Natural killer cell (primary cell): ENCODE measurements around the gene FAM151A. TPM values are rescaled to one million over a fixed set of nuclear protein-coding genes. Genes with fewer than 3 reads are reported as not detected.

Source experiments
- ATAC-seq, 3 donors: fragments of 150-1000 bp in 2 of 3; fragments of 200-7000 bp in 1 of 3; cut with Tn5 transposase; 1 replicate in 1 of 3; 2 replicates in 2 of 3; pipeline ENCODE4 v1.10.0; 2021; ENCODE audit warnings: mild to moderate bottlenecking in 2 of 3, moderate library complexity in 2 of 3
- DNase-seq, 2 donors: peaks; one replicate each; pipeline versions ENCODE4 v3.0.0 to v3.0.0-alpha.2; 2013 to 2021; ENCODE audit warnings: mixed read lengths in 1 of 2
- H3K27ac ChIP-seq: one replicate; pipeline ENCODE4 v1.5.1; 2013; ENCODE audit warnings: mild to moderate bottlenecking, low read length
- H3K27me3 ChIP-seq: one replicate; pipeline ENCODE4 v1.6.1; 2013; ENCODE audit warnings: low read length; ENCODE audit not compliant: control insufficient read depth, insufficient read depth
- H3K36me3 ChIP-seq: one replicate; pipeline ENCODE4 v1.6.1; 2013; ENCODE audit warnings: low read length; ENCODE audit not compliant: control insufficient read depth, insufficient read depth
- H3K4me1 ChIP-seq: one replicate; pipeline ENCODE4 v1.6.1; 2013; ENCODE audit warnings: low read length; ENCODE audit not compliant: control insufficient read depth, insufficient read depth
- H3K4me3 ChIP-seq: one replicate; pipeline ENCODE4 v1.5.1; 2013; ENCODE audit warnings: low read length
- H3K9me3 ChIP-seq: one replicate; pipeline ENCODE4 v1.6.1; 2013; ENCODE audit warnings: low read length; ENCODE audit not compliant: control insufficient read depth, insufficient read depth
- H3K27ac Mint-ChIP-seq, 2 donors: one replicate each; pipeline ENCODE4 v1.8.0; 2022; ENCODE audit warnings: mild to moderate bottlenecking in 2 of 2, mixed read lengths in 2 of 2, moderate library complexity in 1 of 2
- H3K27me3 Mint-ChIP-seq, 2 donors: one replicate each; pipeline ENCODE4 v1.8.0; 2022; ENCODE audit warnings: low read depth in 2 of 2, mixed read lengths in 2 of 2
- H3K36me3 Mint-ChIP-seq: one replicate; pipeline ENCODE4 v1.8.0; 2022; ENCODE audit warnings: mixed read lengths
- H3K4me1 Mint-ChIP-seq, 2 donors: one replicate each; pipeline ENCODE4 v1.8.0; 2022; ENCODE audit warnings: mixed read lengths in 2 of 2
- H3K4me3 Mint-ChIP-seq: one replicate; pipeline ENCODE4 v1.8.0; 2022; ENCODE audit warnings: mild to moderate bottlenecking, moderate library complexity, mixed read lengths
- H3K9me3 Mint-ChIP-seq, 2 donors: one replicate each; pipeline ENCODE4 v1.8.0; 2022; ENCODE audit warnings: mixed read lengths in 2 of 2
- WGBS: methylation state at CpG from one replicate; pipeline ENCODE4 v1.1.7; 2013; ENCODE audit warnings: missing lambda C conversion rate; ENCODE audit not compliant: insufficient coverage; 5-methylcytosine and 5-hydroxymethylcytosine counted together
- intact Hi-C: fragments of 100-400 bp; cut with micrococcal nuclease; formaldehyde crosslinking; loops from one replicate; pipeline ENCODE4 v1.14.2; 2022
- total RNA-seq, 4 donors: library from RNA; stranded (reverse); fragments of 120-200 nt in 1 of 4; gene quantifications; one replicate each; pipeline versions ENCODE4 v1.2.3 to v1.2.4, GENCODE V29; 2013 to 2022
- TF ChIP-seq, protein P1 (sequence below): fragments of 200-600 bp; IDR thresholded peaks from one replicate; pipeline ENCODE4 v1.8.0; 2022; ENCODE audit warnings: antibody characterized with exemption

FAM151A gene
- total RNA-seq, 3 donors from 2014 or later (not counting 1 experiment from before 2014, with no cell fraction given) = not detected

DNA sequence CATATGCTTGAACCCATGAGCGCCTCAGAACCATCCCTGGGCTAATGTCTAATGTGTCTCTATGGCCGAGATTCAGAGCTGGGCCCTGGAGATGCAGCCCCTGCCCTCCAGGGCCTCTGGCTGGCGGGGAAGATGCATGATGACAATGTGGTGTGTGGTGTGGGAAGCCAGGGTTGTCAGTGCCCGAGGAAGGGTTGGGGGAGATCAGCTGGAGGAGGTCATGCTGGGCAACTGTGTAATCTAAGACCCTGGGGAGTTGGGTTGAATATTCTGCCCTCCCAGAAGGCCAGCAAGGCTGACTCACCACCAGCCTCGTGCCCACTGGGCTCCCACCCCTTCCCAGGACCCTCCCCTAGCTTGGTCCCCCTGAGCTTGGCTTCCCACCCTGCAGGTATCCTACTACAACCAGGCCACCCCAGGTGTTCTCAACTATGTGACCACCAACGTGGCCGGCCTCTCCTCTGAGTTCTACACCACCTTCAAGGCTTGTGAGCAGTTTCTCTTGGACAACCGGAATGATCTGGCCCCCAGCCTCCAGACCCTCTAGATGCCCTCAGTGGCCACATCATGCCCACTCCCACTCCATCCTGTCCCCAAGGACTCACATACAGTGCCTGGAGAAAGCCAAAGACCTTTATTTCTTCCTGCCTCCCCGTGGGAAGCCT lies 14.6 kb downstream of the FAM151A start:
- Mint-ChIP-seq H3K9me3 (no peaks in the 10 kb centered on the region), H3K27ac (no peak overlapping the region), H3K36me3 (no peaks in the 10 kb centered on the region), H3K27me3 (no peaks in the 10 kb centered on the region), H3K4me3 (no peak overlapping the region), H3K4me1 (peaks cover 9 to 11% of the 10 kb centered on the region in 2 donors)
- Histone ChIP-seq H3K27ac (no peak overlapping the region), H3K9me3 (no peaks in the 10 kb centered on the region), H3K36me3 (no peaks in the 10 kb centered on the region), H3K27me3 (no peaks in the 10 kb centered on the region), H3K4me1 (peaks cover 8% of the 10 kb centered on the region), H3K4me3 (no peak overlapping the region)
- DNase-seq (no peak), ATAC-seq (no peak)
- intact Hi-C loops = no loop called here
- 79% methylated on average over 9 of the region's 9 CpGs for WGBS
- TF ChIP-seq, protein P1, sequence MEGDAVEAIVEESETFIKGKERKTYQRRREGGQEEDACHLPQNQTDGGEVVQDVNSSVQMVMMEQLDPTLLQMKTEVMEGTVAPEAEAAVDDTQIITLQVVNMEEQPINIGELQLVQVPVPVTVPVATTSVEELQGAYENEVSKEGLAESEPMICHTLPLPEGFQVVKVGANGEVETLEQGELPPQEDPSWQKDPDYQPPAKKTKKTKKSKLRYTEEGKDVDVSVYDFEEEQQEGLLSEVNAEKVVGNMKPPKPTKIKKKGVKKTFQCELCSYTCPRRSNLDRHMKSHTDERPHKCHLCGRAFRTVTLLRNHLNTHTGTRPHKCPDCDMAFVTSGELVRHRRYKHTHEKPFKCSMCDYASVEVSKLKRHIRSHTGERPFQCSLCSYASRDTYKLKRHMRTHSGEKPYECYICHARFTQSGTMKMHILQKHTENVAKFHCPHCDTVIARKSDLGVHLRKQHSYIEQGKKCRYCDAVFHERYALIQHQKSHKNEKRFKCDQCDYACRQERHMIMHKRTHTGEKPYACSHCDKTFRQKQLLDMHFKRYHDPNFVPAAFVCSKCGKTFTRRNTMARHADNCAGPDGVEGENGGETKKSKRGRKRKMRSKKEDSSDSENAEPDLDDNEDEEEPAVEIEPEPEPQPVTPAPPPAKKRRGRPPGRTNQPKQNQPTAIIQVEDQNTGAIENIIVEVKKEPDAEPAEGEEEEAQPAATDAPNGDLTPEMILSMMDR = no peak

DNA sequence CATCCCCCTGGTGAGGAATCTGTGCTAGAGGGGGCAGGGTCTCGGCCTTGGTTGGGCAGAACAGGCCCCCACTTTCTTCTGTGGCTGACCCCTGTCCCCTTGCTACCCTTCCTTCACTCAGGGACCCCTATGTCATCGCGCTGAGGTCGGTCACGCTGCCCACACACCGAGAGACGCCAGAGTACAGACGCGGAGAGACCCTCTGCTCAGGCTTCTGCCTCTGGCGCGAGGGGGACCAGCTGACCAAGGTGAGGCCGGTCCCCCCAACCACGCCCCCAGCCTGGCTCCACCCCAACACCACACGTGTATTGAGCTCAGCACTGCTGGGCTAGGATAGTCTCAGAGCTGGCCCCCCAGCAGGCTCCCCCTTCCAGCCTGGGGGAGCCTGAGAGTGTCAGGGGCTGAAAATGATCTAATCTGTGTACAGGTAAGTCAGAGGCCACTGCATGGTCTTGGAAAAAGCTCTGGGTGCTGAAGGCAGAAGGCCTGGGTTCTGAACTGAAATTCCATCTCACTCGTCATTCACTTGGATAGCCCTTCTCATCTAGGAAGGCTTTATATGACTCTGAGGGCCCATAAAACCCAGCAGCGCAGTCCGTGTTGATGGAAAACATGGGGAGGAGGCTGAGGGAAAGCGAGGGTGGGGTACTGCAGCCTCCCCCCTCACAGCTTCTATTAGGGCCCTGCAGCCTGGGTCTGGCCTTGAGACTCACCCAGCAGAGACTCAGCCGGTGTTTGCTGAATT lies 15.3 kb downstream of the FAM151A start:
- intact Hi-C loops = no loop called here

DNA sequence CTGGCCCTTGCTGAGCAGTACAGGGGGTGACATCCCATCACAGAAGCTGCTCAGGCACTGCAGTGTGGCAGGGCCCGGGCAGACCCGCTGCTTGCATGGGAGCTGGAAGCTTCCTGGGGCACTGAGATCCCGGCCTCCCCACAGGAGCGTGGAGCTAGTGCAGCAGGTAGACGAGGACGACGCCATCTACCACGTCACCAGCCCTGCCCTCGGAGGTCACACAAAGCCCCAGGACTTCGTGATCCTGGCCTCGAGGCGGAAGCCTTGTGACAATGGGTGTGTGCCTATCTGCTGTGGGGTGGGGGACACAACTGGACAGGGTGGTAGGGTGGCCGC lies 16.4 kb downstream of the FAM151A start:
- H3K27me3 ChIP-seq = no peaks in the 10 kb centered on the region
- intact Hi-C loops = no loop called here
- Mint-ChIP-seq H3K4me1 (peaks cover 9 to 11% of the 10 kb centered on the region in 2 donors), H3K36me3 (no peaks in the 10 kb centered on the region), H3K4me3 (no peak overlapping the region), H3K9me3 (no peaks in the 10 kb centered on the region), H3K27ac (no peak overlapping the region), H3K27me3 (no peaks in the 10 kb centered on the region)
- no peak overlapping the region for H3K4me3 ChIP-seq
- 90% methylated on average over 13 of the region's 13 CpGs for WGBS
- TF ChIP-seq, protein P1 = no peak
- no peaks in the 10 kb centered on the region for H3K9me3 ChIP-seq
- peaks cover 8% of the 10 kb centered on the region for H3K4me1 ChIP-seq
- ATAC-seq (no peak), DNase-seq (no peak)
- H3K27ac ChIP-seq = no peak overlapping the region
- no peaks in the 10 kb centered on the region for H3K36me3 ChIP-seq

More for the DNA sequence above, 15.3 kb downstream of the FAM151A start:
- no peaks in the 10 kb centered on the region for H3K36me3 Mint-ChIP-seq
- H3K4me1 Mint-ChIP-seq = peaks cover 9 to 11% of the 10 kb centered on the region in 2 donors
- no peak overlapping the region for H3K27ac Mint-ChIP-seq
- no peak overlapping the region for H3K4me3 Mint-ChIP-seq
- TF ChIP-seq, protein P1 = no peak
- H3K4me1 ChIP-seq = peaks cover 8% of the 10 kb centered on the region
- 92% methylated on average over 18 of the region's 19 CpGs for WGBS
- H3K4me3 ChIP-seq = no peak overlapping the region
- DNase-seq (no peak), ATAC-seq (no peak)
- H3K27ac ChIP-seq = no peak overlapping the region
- no peaks in the 10 kb centered on the region for H3K36me3 ChIP-seq
- no peaks in the 10 kb centered on the region for H3K9me3 ChIP-seq
- H3K9me3 Mint-ChIP-seq = no peaks in the 10 kb centered on the region
- no peaks in the 10 kb centered on the region for H3K27me3 Mint-ChIP-seq
- no peaks in the 10 kb centered on the region for H3K27me3 ChIP-seq
